Thoracic aorta (tissue), 2 donors: ENCODE measurements around the gene ATG16L2. TPM values are rescaled to one million over a fixed set of nuclear protein-coding genes. Genes with fewer than 3 reads are reported as not detected.

Experiments used
- ATAC-seq: fragments of 150-250 bp; one replicate; pipeline ENCODE4 v1.8.0; 2017; ENCODE audit warnings: low read depth; ENCODE audit not compliant: insufficient number of reproducible peaks, low FRiP score
- DNase-seq: peaks from one replicate; pipeline ENCODE4 v3.0.0-alpha.2; 2020; ENCODE audit warnings: low spot score
- H3K27ac ChIP-seq, 2 donors: fragments of 200-600 bp; sonication (generic); 1 replicate in 1 of 2; 2 replicates in 1 of 2; pipeline ENCODE4 v1.5.1; 2016; ENCODE audit warnings: mild to moderate bottlenecking in 2 of 2, moderate library complexity in 2 of 2
- H3K27me3 ChIP-seq: fragments of 200-600 bp; sonication (generic); replicated peaks from 2 replicates; pipeline ENCODE4 v1.6.0; 2016; ENCODE audit warnings: mild to moderate bottlenecking; ENCODE audit not compliant: insufficient read depth
- H3K36me3 ChIP-seq: fragments of 200-600 bp; sonication (generic); one replicate; pipeline ENCODE4 v1.5.1; 2016
- H3K4me1 ChIP-seq, 2 donors: fragments of 200-600 bp; sonication (generic); 1 replicate in 1 of 2; 2 replicates in 1 of 2; pipeline versions ENCODE4 v1.5.1 to v1.6.0; 2016; ENCODE audit warnings: low read depth in 2 of 2, mild to moderate bottlenecking in 1 of 2; ENCODE audit not compliant: control insufficient read depth in 1 of 2
- H3K4me3 ChIP-seq: fragments of 200-600 bp; sonication (generic); 2 replicates; pipeline ENCODE4 v1.5.1; 2016; ENCODE audit warnings: mild to moderate bottlenecking
- H3K9me3 ChIP-seq: fragments of 200-600 bp; sonication (generic); 2 replicates; pipeline ENCODE4 v1.5.1; 2016
- total RNA-seq, 2 donors: library from RNA; depleted of rRNA; stranded (reverse); fragments of >200 nt; gene quantifications; one replicate each; pipeline versions ENCODE4 v1.1.0 to v1.2.3, GENCODE V29; 2016
- TF ChIP-seq, protein P1 (sequence below): fragments of 200-600 bp; sonication (generic); IDR thresholded peaks from one replicate; pipeline ENCODE4 v1.5.1; 2019; ENCODE audit warnings: antibody characterized with exemption

The ATG16L2 gene
- total RNA-seq, 2 donors from 2014 or later, result 36.0 to 65.5 TPM

DNA sequence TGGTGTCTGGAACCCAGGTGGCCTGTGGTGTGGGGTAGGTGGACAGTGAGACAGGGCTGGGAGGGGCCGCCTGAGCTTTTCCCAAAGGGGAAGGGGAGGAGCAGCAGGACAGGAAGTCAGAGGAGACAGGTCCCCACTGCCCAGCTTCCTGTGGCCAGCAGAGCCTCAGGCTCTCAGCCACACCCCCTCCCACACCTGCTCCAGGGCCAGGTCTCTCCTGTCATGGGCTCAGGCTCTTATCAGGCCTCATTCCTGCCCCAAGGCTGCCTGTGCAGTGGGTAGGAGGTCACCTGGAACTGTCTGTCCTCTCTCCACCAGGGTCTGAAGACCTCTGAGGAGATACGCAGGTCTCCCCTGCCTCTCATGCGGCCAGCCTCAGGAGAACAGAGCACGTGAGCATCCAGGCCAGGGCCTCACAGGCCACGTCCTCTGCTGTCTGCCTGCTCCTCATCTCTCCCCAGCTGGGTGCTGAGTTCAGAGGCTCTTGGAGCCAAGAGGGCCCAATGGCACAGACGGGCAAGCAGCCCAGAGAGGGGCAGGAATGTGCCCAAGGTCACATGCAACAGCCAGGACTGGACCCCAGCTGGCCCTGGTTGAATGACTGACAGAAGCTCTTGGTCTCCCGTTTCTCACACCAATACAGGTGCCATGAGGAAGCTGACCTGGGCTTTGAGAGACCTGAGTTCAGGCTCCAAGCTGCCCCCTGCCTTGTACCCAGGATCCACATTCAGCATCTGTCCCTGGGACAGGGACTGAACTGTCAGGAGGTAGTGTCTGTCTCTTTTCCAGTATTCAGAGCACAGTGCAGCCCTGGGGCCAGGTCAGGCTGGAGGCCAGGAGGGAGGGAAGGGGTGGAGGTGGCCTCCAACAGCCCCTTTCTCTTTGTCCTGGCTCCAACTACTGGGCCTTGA is 37.1 kb upstream of the ATG16L2 start:
- H3K27me3 ChIP-seq, result no peaks in the 10 kb centered on the region
- no peak overlapping the region for H3K27ac ChIP-seq
- no peak overlapping the region for H3K4me3 ChIP-seq
- TF ChIP-seq, protein P1, sequence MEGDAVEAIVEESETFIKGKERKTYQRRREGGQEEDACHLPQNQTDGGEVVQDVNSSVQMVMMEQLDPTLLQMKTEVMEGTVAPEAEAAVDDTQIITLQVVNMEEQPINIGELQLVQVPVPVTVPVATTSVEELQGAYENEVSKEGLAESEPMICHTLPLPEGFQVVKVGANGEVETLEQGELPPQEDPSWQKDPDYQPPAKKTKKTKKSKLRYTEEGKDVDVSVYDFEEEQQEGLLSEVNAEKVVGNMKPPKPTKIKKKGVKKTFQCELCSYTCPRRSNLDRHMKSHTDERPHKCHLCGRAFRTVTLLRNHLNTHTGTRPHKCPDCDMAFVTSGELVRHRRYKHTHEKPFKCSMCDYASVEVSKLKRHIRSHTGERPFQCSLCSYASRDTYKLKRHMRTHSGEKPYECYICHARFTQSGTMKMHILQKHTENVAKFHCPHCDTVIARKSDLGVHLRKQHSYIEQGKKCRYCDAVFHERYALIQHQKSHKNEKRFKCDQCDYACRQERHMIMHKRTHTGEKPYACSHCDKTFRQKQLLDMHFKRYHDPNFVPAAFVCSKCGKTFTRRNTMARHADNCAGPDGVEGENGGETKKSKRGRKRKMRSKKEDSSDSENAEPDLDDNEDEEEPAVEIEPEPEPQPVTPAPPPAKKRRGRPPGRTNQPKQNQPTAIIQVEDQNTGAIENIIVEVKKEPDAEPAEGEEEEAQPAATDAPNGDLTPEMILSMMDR, result no peak
- no peak for ATAC-seq
- H3K9me3 ChIP-seq, result no peaks in the 10 kb centered on the region
- no peak for DNase-seq
- no peaks in the 10 kb centered on the region for H3K36me3 ChIP-seq
- peaks cover 7 to 43% of the 10 kb centered on the region in 2 donors for H3K4me1 ChIP-seq

- DNase-seq (no peak), ATAC-seq (no peak)
- TF ChIP-seq, protein P1, result no peak
- H3K27me3 ChIP-seq, result no peaks in the 10 kb centered on the region
- H3K27ac ChIP-seq, result no peak overlapping the region
- no peak overlapping the region for H3K4me3 ChIP-seq
- H3K4me1 ChIP-seq, result peaks cover 9 to 47% of the 10 kb centered on the region in 2 donors
- H3K9me3 ChIP-seq, result no peaks in the 10 kb centered on the region
- no peaks in the 10 kb centered on the region for H3K36me3 ChIP-seq
These were observed 36.4 kb upstream of the ATG16L2 start for GRCh38 chr11:72777755-72778278.

DNA sequence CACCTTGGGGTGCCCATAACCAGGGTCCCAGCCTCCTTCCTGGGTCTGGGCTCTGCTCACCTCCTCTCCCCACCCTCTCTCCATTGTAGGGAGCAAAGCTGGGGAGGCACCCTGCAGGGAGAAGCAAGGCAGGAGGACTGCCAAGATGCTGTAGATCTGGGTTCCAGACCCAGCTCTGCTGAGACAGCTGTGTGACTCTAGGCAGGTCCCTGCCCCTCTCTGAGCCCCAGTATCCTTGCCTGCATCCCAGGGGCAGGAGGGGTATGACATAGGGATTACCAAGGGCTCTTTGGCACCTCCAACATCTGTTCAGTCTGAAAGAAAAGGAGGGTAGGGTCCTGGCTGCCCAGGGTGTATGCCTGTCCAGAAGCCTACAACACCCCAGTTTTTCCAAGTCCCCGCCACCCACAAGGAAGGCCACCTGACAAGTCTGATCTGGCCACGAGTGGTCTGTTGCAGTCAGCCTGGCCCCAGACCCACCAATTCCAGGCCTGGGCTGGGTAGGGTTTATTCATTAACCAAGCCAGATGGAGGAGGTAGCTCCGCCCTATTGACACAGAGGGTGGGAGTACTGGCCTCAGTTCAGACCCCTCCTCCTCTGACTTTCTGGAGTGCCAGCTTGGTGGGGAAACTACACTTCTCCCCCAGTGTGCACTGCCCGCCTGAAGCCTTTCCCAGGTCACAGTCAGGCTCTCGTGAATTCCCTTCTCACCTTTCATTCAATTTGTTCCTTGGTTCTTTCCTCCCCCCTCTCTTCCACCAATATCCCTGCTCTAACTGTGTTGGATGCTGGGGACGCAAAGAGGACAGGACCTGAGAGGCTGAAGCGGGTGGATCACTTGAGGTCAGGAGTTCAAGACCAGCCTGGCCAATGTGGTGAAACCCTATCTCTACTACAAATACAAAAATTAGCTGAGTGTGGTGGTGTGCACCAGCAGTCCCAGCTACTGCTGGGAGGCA is 35.4 kb upstream of the ATG16L2 start:
- Histone ChIP-seq H3K4me1 (peaks cover 9 to 40% of the 10 kb centered on the region in 2 donors), H3K36me3 (no peaks in the 10 kb centered on the region), H3K4me3 (no peak overlapping the region), H3K27me3 (no peaks in the 10 kb centered on the region), H3K27ac (no peak overlapping the region), H3K9me3 (no peaks in the 10 kb centered on the region)
- TF ChIP-seq, protein P1, result no peak
- DNase-seq (no peak), ATAC-seq (no peak)

GRCh38 chr11:72779495-72780128 is 34.6 kb upstream of the ATG16L2 start:
- no peaks in the 10 kb centered on the region for H3K9me3 ChIP-seq
- no peak overlapping the region for H3K27ac ChIP-seq
- ATAC-seq (no peak), DNase-seq (no peak)
- H3K36me3 ChIP-seq, result no peaks in the 10 kb centered on the region
- peaks cover 9 to 40% of the 10 kb centered on the region in 2 donors for H3K4me1 ChIP-seq
- no peak overlapping the region for H3K4me3 ChIP-seq
- no peaks in the 10 kb centered on the region for H3K27me3 ChIP-seq
- TF ChIP-seq, protein P1, result no peak
